Measurements from ENCODE around the gene MSRB3.

- TF ChIP-seq POLR2AphosphoS5 (IDR thresholded peaks at IDR 0.05) (no peak), CTCF (IDR thresholded peaks at IDR 0.05) (no peak), POLR2A (IDR thresholded peaks at IDR 0.05) (no peak), EP300 (IDR thresholded peaks at IDR 0.05) (no peak)
Observed at GRCh38 chr12:65474831-65475230, 196.3 kb downstream of the MSRB3 start.
